ENCODE measurements around the gene TMEM52B.
"Not testable (repeated sequence)": the region's sequence is repeated elsewhere in the genome, so short reads cannot be mapped to it uniquely, and the experiment has no call there.

TMEM52B gene

GRCh38 chr12:10211940-10212738, 33.3 kb downstream of the TMEM52B start:
- DNase-seq: peak; percentile 84

DNA sequence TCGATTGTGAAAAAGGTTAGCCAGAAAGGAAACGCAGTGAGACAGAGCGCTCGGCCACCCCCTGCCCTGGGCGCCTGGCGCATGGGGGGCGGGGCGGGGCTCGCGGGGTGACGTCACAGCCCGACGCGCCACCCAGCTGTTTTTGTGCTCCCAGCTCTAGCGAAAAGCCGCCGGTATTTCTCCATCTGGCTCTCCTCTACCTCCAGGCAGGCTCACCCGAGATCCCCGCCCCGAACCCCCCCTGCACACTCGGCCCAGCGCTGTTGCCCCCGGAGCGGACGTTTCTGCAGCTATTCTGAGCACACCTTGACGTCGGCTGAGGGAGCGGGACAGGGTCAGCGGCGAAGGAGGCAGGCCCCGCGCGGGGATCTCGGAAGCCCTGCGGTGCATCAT, 33.9 kb downstream of the TMEM52B start, which contains the start of gene GABARAPL1:
Gene GABARAPL1, plus strand, starts transcription at position 139 of the 393 bp plus-strand sequence. Its CDS starts 253 bp downstream, at position 392.
- DNase-seq: peak; percentile 79

GRCh38 chr12:10213168-10214135, 34.6 kb downstream of the TMEM52B start:
- DNase-seq: peak; percentile 73

- DNase-seq: no peak
These were observed 35.5 kb downstream of the TMEM52B start for GRCh38 chr12:10214136-10214894.

DNA sequence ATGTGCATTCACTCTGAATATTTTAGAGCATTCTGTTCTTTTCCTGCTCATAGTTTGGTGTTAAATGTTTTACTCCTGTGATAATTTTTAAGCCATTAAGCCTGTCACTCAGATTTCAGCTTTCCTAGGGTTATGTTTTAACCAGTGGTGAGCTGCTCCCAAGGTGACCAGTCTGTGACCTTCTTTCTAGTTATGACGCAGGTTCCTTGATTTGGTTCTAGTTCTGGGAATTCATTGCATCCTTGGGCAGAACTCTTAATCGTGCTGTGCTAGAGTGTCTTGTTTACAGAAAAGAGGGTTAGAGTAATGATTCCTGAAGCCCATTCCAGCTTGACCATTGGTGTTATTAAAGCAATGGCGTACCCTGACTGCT, 36.0 kb downstream of the TMEM52B start:
- DNase-seq: no peak

DNA sequence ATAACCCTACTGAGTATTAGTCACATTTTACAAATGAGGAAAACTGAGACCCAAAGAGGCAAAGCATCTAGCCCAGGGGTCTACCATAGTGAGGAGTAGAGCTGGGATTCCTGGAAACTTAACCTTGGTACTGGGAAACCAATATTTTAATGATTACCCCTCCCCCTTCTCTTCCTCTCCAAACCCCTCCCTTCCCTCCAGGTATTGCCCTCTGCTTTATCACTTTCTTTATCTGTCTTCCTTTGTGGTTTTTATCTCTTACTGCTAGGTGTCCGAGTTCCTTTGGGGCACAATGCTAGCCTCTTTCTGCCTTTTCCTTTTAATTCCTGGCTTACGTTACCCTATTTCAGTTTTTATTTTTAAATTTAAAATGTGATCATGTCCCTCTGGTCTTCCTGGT, 36.6 kb downstream of the TMEM52B start:
- no peak for DNase-seq

DNA sequence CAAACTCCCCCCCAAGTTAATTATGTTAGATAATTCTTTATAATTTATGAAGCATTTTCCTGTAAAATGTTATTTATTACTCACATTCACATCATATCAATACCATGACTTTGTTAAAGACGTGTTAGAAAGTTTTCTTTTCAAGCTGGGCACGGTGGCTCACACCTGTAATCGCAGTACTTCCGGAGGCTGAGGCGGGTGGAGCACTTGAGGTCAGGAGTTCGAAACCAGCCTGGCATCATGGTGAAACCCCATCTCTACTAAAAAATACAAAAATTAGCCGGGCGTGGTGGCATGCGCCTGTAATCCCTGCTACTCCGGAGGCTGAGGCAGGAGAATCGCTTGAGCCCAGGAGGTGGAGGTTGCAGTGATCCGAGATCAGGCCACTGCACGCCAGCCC, 37.1 kb downstream of the TMEM52B start:
- not testable (repeated sequence) for DNase-seq

- DNase-seq: no peak
These were observed 39.2 kb downstream of the TMEM52B start for GRCh38 chr12:10218021-10218420.

GRCh38 chr12:10220398-10221077, 41.7 kb downstream of the TMEM52B start:
- DNase-seq: no peak

DNA sequence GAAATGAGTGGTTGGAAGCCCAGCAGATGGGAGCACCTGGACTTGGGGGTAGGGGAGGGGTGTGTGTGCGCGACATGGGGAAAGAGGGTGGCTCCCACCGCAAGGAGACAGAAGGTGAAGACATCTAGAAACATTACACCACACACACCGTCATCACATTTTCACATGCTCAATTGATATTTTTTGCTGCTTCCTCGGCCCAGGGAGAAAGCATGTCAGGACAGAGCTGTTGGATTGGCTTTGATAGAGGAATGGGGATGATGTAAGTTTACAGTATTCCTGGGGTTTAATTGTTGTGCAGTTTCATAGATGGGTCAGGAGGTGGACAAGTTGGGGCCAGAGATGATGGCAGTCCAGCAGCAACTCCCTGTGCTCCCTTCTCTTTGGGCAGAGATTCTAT, 43.0 kb downstream of the TMEM52B start:
- no peak for DNase-seq

GRCh38 chr12:10223208-10223607, 44.4 kb downstream of the TMEM52B start:
- DNase-seq: no peak

DNA sequence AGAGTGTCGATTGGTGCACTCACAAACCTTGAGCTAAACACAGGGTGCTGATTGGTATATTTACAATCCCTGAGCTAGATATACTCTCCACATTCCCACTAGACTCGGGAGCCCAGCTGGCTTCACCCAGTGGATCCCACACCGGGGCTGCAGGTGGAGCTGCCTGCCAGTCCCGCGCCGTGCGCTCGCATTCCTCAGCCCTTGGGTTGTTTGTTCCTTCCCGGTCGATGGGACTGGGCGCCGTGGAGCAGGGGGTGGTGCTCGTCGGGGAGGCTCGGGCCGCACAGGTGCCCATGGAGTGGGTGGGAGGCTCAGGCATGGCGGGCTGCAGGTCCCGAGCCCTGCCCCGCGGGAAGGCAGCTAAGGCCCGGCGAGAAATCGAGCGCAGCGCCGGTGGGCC, 46.6 kb downstream of the TMEM52B start:
- not testable (repeated sequence) for DNase-seq

- DNase-seq: no peak
These were observed 47.3 kb downstream of the TMEM52B start for GRCh38 chr12:10226086-10226485.

GRCh38 chr12:10226731-10227130, 47.9 kb downstream of the TMEM52B start:
- no peak for DNase-seq

- no peak for DNase-seq
These were observed 48.8 kb downstream of the TMEM52B start for GRCh38 chr12:10227648-10228047.

DNA sequence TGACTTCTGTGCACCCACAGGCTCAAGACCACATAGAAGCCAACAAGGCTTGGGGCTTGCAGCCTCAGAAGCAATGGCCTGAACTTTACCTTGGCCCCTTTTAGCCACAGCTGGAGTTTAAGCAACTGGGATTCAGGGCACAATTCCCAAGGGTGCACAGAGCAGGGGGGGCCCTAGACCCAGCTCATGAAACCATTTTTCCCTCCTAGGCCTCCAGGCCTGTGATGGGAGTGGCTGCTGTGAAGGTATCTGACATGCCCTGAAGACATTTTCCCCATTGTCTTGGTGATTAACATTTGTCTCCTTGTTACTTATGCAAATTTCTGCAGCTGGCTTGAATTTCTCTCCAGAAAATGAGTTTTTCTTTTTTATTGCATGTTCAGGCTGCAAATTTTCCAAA, 55.7 kb downstream of the TMEM52B start:
- DNase-seq: no peak

DNA sequence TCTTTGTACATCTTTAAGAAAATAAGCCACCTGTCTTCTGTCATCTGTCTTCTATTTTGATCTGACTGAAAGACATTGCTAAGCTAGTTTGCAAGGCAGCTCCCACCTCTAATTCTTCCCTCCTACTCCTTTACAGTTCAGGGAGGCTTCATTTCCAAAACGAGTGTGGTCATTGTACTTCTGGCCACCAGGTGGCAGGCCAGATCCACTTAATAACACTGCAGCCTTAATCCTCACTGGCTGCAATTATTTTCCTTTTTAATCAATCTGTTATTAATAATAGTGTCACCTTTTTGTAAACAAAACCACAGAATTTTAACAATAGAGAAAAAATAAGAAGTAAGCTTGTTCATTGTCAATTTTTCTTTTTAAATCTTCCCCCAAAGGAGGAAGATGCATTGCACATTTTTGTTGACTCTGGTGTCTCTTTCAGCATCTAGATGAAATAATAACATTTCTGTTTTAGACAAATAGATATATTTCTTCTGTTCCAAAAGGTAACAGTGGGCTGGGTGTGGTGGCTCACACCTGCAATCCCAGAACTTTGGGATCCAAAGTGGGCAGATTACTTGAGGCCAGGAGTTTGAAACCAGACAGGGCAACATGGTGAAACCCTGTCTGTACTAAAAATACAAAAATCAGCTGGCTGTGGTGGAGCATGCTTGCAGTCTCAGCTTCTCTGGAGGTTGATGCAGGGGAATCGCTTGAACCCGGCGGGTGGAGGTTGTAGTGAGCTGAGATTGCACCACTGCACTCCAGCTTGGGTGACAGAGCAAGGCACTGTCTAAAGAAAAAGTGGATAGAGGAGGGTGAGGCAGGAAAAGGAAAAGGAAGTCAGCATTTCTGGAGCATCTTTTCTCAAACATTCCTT, 57.2 kb downstream of the TMEM52B start:
- peak; percentile 27 for DNase-seq

DNA sequence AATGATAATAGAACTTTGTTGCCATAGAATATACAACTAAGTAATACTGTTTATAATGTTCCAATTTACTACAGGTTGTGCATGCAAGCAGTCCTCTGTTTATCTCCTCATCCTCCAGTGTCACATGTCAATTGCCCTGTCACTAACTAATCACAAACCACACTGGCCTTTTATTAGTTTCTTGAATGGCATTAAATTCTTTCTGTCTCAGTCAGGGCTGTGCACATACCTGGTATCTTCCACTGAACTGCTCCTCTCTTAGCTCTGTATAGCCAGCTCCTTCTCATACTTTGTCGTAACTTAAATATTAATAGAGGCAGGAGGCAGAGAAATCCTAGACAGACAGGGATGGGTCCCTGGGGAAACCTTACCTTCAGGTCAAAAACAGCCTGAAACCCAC, 57.9 kb downstream of the TMEM52B start:
- no peak for DNase-seq

GRCh38 chr12:10238526-10238925, 59.7 kb downstream of the TMEM52B start:
- no peak for DNase-seq

- no peak for DNase-seq
These were observed 62.5 kb downstream of the TMEM52B start for GRCh38 chr12:10241290-10241689.
